GM12865 (cell line): ENCODE measurements around the gene KRTAP4-2.

Experiments used
- DNase-seq: peaks from one replicate; pipeline ENCODE4 v3.0.0; 2010; ENCODE audit warnings: low read depth
- H3K4me3 ChIP-seq: 2 replicates; pipeline ENCODE4 v1.5.1; 2011; ENCODE audit warnings: mild to moderate bottlenecking, low read depth, low read length, control low read depth
- CTCF ChIP-seq: IDR thresholded peaks from 2 replicates; pipeline ENCODE4 v1.5.1; 2011; ENCODE audit warnings: low read length, control low read depth, low read depth, inconsistent platforms; ENCODE audit not compliant: insufficient read depth; ENCODE audit errors: missing control alignments

KRTAP4-2 gene

GRCh38 chr17:41133880-41134735 lies 43.9 kb downstream of the KRTAP4-2 start:
- no peak for DNase-seq
- no peak for TF ChIP-seq CTCF
- no peak overlapping the region for H3K4me3 ChIP-seq

DNA sequence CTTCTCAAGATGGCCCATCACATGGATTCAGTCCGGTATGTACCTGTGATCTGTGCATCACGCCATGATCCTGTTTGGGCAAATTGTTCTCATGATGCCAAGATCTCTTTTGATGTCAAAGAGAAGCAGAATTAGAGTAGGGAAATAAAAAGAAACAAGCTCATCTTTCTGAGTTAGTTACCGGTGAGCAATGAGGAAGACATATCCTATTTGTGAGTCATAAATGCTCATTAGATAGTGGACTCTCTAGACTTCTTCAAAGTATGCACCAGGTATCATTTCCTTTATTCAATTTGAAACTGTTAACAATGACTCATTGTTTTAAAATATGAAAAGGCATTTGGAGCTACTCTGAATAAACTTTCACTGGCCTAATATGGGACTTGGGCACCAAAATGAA lies 46.0 kb downstream of the KRTAP4-2 start:
- DNase-seq = no peak
- no peak for TF ChIP-seq CTCF
- H3K4me3 ChIP-seq = no peak overlapping the region
